ENCODE results near the gene NHEJ1. TPM values are rescaled to one million over a fixed set of nuclear protein-coding genes. Genes with fewer than 3 reads are reported as not detected.

Gene NHEJ1
- total RNA-seq, 1 experiment from 2014 or later: 22.3 TPM

- no peak for TF ChIP-seq ATF2 (CRISPR knock-in tag; IDR thresholded peaks at IDR 0.05; ENCODE audit: borderline replicate concordance, low read depth)
- TF ChIP-seq IRF2 (CRISPR knock-in tag; IDR thresholded peaks at IDR 0.05; ENCODE audit: borderline replicate concordance, low read depth): no peak
- TF ChIP-seq ZBTB43 (CRISPR knock-in tag; IDR thresholded peaks at IDR 0.05): no peak
- no peak for TF ChIP-seq IRF1 (CRISPR knock-in tag; IDR thresholded peaks at IDR 0.05)
These were observed 2.6 kb downstream of the NHEJ1 start (continued) for GRCh38 chr2:219158025-219158424.

- DNase-seq (ENCODE audit: low spot score) (no peak), ATAC-seq (no peak)
- H3K4me3 Mint-ChIP-seq: no peak overlapping the region
- H3K9me3 Mint-ChIP-seq: no peaks in the 10 kb centered on the region
- H3K36me3 Mint-ChIP-seq: peaks cover 8% of the 10 kb centered on the region
- TF ChIP-seq ERG (CRISPR knock-in tag; IDR thresholded peaks at IDR 0.05) (no peak), GTF2I (CRISPR knock-in tag; conservative IDR thresholded peaks at IDR 0.05) (no peak)
- CTCF ChIA-PET: interaction anchor here (0.8 to 7.6 kb wide), 6 partner anchors 18 to 177 kb away, joined by 3 to 97 read pairs (median 6); partner anchors contain the start of gene IHH
- POLR2A ChIA-PET: no interaction called here
- peak overlapping the region; percentile 12; the same call in 1 of the 2 replicates for H3K27ac Mint-ChIP-seq
- peaks cover 17% of the 10 kb centered on the region for H3K4me1 Mint-ChIP-seq
- peaks cover 11% of the 10 kb centered on the region for H3K27me3 Mint-ChIP-seq (ENCODE audit: low read depth)
These were observed 3.2 kb downstream of the NHEJ1 start for GRCh38 chr2:219157396-219157795.

- CTCF ChIA-PET: interaction anchor here (0.6 to 7.6 kb wide), 41 partner anchors 10 to 278 kb away, joined by 3 to 97 read pairs (median 5); partner anchors contain the start of genes CFAP65, CNPPD1, IHH and PTPRN
- H3K9me3 Mint-ChIP-seq: no peaks in the 10 kb centered on the region
- no peak overlapping the region for H3K27ac Mint-ChIP-seq
- ATAC-seq (peak; percentile 40), DNase-seq (ENCODE audit: low spot score) (peak; percentile 24)
- H3K27me3 Mint-ChIP-seq (ENCODE audit: low read depth): no peaks in the 10 kb centered on the region
- peaks cover 8% of the 10 kb centered on the region for H3K36me3 Mint-ChIP-seq
- no peak overlapping the region for H3K4me3 Mint-ChIP-seq
- H3K4me1 Mint-ChIP-seq: peaks cover 10% of the 10 kb centered on the region
- POLR2A ChIA-PET: interaction anchor here (0.5 kb wide), 1 partner anchor 11 kb away, joined by 3 read pairs; no protein-coding TSS in a partner anchor
- TF ChIP-seq TEAD4 (CRISPR knock-in tag; IDR thresholded peaks at IDR 0.05) (no peak), NR3C1 (CRISPR knock-in tag; conservative IDR thresholded peaks at IDR 0.05; ENCODE audit: low read depth) (no peak), NFYB (CRISPR knock-in tag; conservative IDR thresholded peaks at IDR 0.05; ENCODE audit: low read depth) (no peak), CTCF (IDR thresholded peaks at IDR 0.05) (peak; percentile 53), NR1H2 (CRISPR knock-in tag; IDR thresholded peaks at IDR 0.05) (no peak), IRF1 (CRISPR knock-in tag; IDR thresholded peaks at IDR 0.05) (no peak), HMGA2 (CRISPR knock-in tag; IDR thresholded peaks at IDR 0.05) (peak; percentile 99)
These were observed 5.5 kb downstream of the NHEJ1 start for GRCh38 chr2:219155054-219155644.
